SK-N-SH (cell line): ENCODE data around the gene CHSY1. TPM values are rescaled to one million over a fixed set of nuclear protein-coding genes. Genes with fewer than 3 reads are reported as not detected.

Experiments
- CTCF ChIA-PET: fragments of 300-600, 350-600 bp; formaldehyde crosslinking; extraction: SDS; loops from one replicate; lab custom pipeline; 2021; lab: Yijun Ruan, JAX
- POLR2A ChIA-PET: fragments of 350-600 bp; sonication (Branson Sonifier 250); formaldehyde crosslinking; extraction: SDS; loops from one replicate; lab custom pipeline; 2020; ENCODE audit warnings: antibody characterized with exemption, inconsistent platforms; lab: Yijun Ruan, JAX
- DNase-seq: peaks from one replicate; pipeline ENCODE4 v3.0.0; 2012
- H2AFZ ChIP-seq: fragments of 200-600 bp; sonication (generic); 2 replicates; pipeline ENCODE4 v1.8.1; 2016; ENCODE audit warnings: antibody characterized with exemption, mild to moderate bottlenecking, low read depth
- H3F3A ChIP-seq: fragments of 200-600 bp; sonication (generic); replicated peaks from 2 replicates; pipeline ENCODE3; 2016; ENCODE audit warnings: antibody characterized with exemption, mild to moderate bottlenecking; ENCODE audit not compliant: insufficient read depth
- H3K27ac ChIP-seq, 2 experiments: fragments of 200-500 bp in 1 of 2; fragments of 200-600 bp in 1 of 2; sonication (Bioruptor generic) in 1 of 2; sonication (generic), shearing (Covaris generic) in 1 of 2; 2 replicates each; pipeline versions ENCODE4 v1.5.1 to v1.6.1; 2014 to 2016; ENCODE audit warnings: low read depth in 2 of 2, inconsistent platforms in 1 of 2, low read length in 1 of 2, mild to moderate bottlenecking in 1 of 2, mixed read lengths in 1 of 2
- H3K27me3 ChIP-seq: fragments of 200-600 bp; sonication (generic), shearing (Covaris generic); 2 replicates; pipeline ENCODE4 v1.6.1; 2016; ENCODE audit warnings: mixed run types; ENCODE audit not compliant: insufficient read depth
- H3K36me3 ChIP-seq, 2 experiments: fragments of 200-500 bp in 1 of 2; fragments of 200-600 bp in 1 of 2; sonication (Bioruptor generic) in 1 of 2; sonication (generic) in 1 of 2; replicated peaks in 1 of 2; 2 replicates each; pipeline versions ENCODE3 to v1.5.1; 2014 to 2016; ENCODE audit warnings: low read length in 1 of 2, mild to moderate bottlenecking in 1 of 2; ENCODE audit not compliant: insufficient read depth in 2 of 2, control insufficient read depth in 1 of 2
- H3K4me1 ChIP-seq, 2 experiments: fragments of 200-500 bp in 1 of 2; fragments of 200-600 bp in 1 of 2; sonication (Bioruptor generic) in 1 of 2; sonication (generic), shearing (Covaris generic) in 1 of 2; 2 replicates each; pipeline versions ENCODE4 v1.5.1 to v1.6.1; 2014 to 2016; ENCODE audit warnings: low read depth in 1 of 2, low read length in 1 of 2, mixed run types in 1 of 2; ENCODE audit not compliant: insufficient read depth in 2 of 2, control insufficient read depth in 1 of 2
- H3K4me2 ChIP-seq: fragments of 200-600 bp; sonication (generic), shearing (Covaris generic); 2 replicates; pipeline ENCODE4 v1.6.1; 2017; ENCODE audit warnings: mixed run types
- H3K4me3 ChIP-seq, 2 experiments: fragments of 200-500 bp in 1 of 2; fragments of 200-600 bp in 1 of 2; sonication (Bioruptor generic) in 1 of 2; sonication (generic), shearing (Covaris generic) in 1 of 2; 2 replicates each; pipeline versions ENCODE4 v1.5.1 to v1.8.1; 2014 to 2016; ENCODE audit warnings: low read depth in 2 of 2, inconsistent platforms in 1 of 2, low read length in 1 of 2, mild to moderate bottlenecking in 1 of 2, mixed read lengths in 1 of 2, moderate library complexity in 1 of 2
- H3K79me2 ChIP-seq: fragments of 200-600 bp; sonication (generic); 2 replicates; pipeline ENCODE4 v1.8.1; 2017; ENCODE audit warnings: mild to moderate bottlenecking; ENCODE audit not compliant: insufficient read depth
- H3K9ac ChIP-seq: fragments of 200-600 bp; sonication (generic); 2 replicates; pipeline ENCODE4 v1.6.1; 2017; ENCODE audit warnings: mixed run types
- H3K9me2 ChIP-seq: fragments of 200-600 bp; sonication (generic); 2 replicates; pipeline ENCODE4 v1.6.1; 2017; ENCODE audit warnings: mixed run types
- H3K9me3 ChIP-seq: fragments of 200-600 bp; sonication (generic); 2 replicates; pipeline ENCODE4 v1.6.1; 2017; ENCODE audit warnings: mixed run types, mild to moderate bottlenecking, moderate library complexity
- H4K20me1 ChIP-seq: fragments of 200-600 bp; sonication (generic); 2 replicates; pipeline ENCODE4 v1.6.1; 2017; ENCODE audit warnings: mild to moderate bottlenecking, mixed run types; ENCODE audit not compliant: insufficient read depth
- CHD2 ChIP-seq: fragments of 150-350 bp; IDR thresholded peaks from 2 replicates; pipeline ENCODE4 v1.6.1; 2018; ENCODE audit warnings: low read length; ENCODE audit not compliant: partially characterized antibody
- ELF1 ChIP-seq: IDR thresholded peaks from 2 replicates; pipeline ENCODE4 v1.4.0; 2012
- FOSL2 ChIP-seq: IDR thresholded peaks from 2 replicates; pipeline ENCODE4 v1.4.0; 2012; ENCODE audit warnings: low read depth, mild to moderate bottlenecking, moderate library complexity, borderline replicate concordance
- FOXJ3 ChIP-seq: sonication (generic); formaldehyde crosslinking; IDR thresholded peaks from 2 replicates; pipeline ENCODE4 v1.5.1; 2020; ENCODE audit warnings: mild to moderate bottlenecking, missing genetic modification reagents
- FOXM1 ChIP-seq: IDR thresholded peaks from 2 replicates; pipeline ENCODE4 v1.4.0; 2012; ENCODE audit warnings: low read depth, mild to moderate bottlenecking
- JUND ChIP-seq: IDR thresholded peaks from 2 replicates; pipeline ENCODE4 v1.4.0; 2012
- MXI1 ChIP-seq: IDR thresholded peaks from 2 replicates; pipeline ENCODE4 v1.6.1; 2012; ENCODE audit warnings: mild to moderate bottlenecking, low read depth, low read length, improper control_type of control experiment
- NFIC ChIP-seq: IDR thresholded peaks from 2 replicates; pipeline ENCODE4 v1.4.0; 2012; ENCODE audit warnings: borderline replicate concordance
- NRF1 ChIP-seq: IDR thresholded peaks from 2 replicates; pipeline ENCODE4 v1.6.1; 2012; ENCODE audit warnings: low read depth, mild to moderate bottlenecking, low read length
- PBX3 ChIP-seq: IDR thresholded peaks from 2 replicates; pipeline ENCODE4; 2012
- REST ChIP-seq: IDR thresholded peaks from 2 replicates; pipeline ENCODE4 v1.6.1; 2012; ENCODE audit warnings: mild to moderate bottlenecking, low read depth, low read length, moderate library complexity
- RFX5 ChIP-seq: IDR thresholded peaks from 2 replicates; pipeline ENCODE4 v1.6.1; 2012; ENCODE audit warnings: mild to moderate bottlenecking, improper control_type of control experiment, low read length
- RXRA ChIP-seq: IDR thresholded peaks from 2 replicates; pipeline ENCODE4 v1.4.0; 2012; ENCODE audit warnings: low read depth, mild to moderate bottlenecking, borderline replicate concordance
- SIN3A ChIP-seq: IDR thresholded peaks from 2 replicates; pipeline ENCODE4 v1.6.1; 2012; ENCODE audit warnings: low read depth, mild to moderate bottlenecking, low read length, moderate library complexity, borderline replicate concordance
- TCF12 ChIP-seq: IDR thresholded peaks from 2 replicates; pipeline ENCODE4 v1.4.0; 2012
- TEAD4 ChIP-seq: IDR thresholded peaks from 2 replicates; pipeline ENCODE4 v1.4.0; 2012; ENCODE audit warnings: mild to moderate bottlenecking, borderline replicate concordance; ENCODE audit not compliant: insufficient read depth
- USF1 ChIP-seq: IDR thresholded peaks from 2 replicates; pipeline ENCODE4 v1.4.0; 2012; ENCODE audit warnings: low read depth, borderline replicate concordance
- YY1 ChIP-seq: IDR thresholded peaks from 2 replicates; pipeline ENCODE4 v1.4.0; 2012; ENCODE audit warnings: low read depth, mild to moderate bottlenecking
- WGBS: methylation state at CpG from one replicate; pipeline ENCODE4 v1.1.6; 2017; ENCODE audit warnings: low lambda C conversion rate; 5-methylcytosine and 5-hydroxymethylcytosine counted together
- polyA plus RNA-seq, 3 experiments: library from polyadenylated mRNA; depleted of rRNA; stranded (reverse); fragments of >200 nt; gene quantifications; 2 replicates each; pipeline ENCODE4 v1.2.3, GENCODE V29; 2012

CHSY1 gene
- polyA plus RNA-seq, 1 of the 3 experiments (the other 2 are of a cell fraction) = 15.7 TPM

- TF ChIP-seq PBX3 (no peak), RFX5 (no peak), YY1 (no peak)
- TF ChIP-seq, all 33 proteins: peak for 4
Observed at GRCh38 chr15:101179341-101180153, 72.3 kb downstream of the CHSY1 start (continued).

GRCh38 chr15:101178931-101179330 lies 72.9 kb downstream of the CHSY1 start:
- Histone ChIP-seq H3K79me2 (peaks cover 61% of the 10 kb centered on the region), H3K36me3 (peaks cover 22 to 33% of the 10 kb centered on the region in 2 experiments), H3K9ac (no peak overlapping the region), H3F3A (peaks cover 5% of the 10 kb centered on the region), H4K20me1 (peaks cover 18% of the 10 kb centered on the region), H3K27me3 (no peaks in the 10 kb centered on the region), H2AFZ (no peak overlapping the region), H3K9me3 (no peaks in the 10 kb centered on the region), H3K9me2 (no peaks in the 10 kb centered on the region), H3K27ac (no peak overlapping the region), H3K4me3 (no peak overlapping the region), H3K4me2 (no peak overlapping the region), H3K4me1 (peaks cover 6 to 26% of the 10 kb centered on the region in 2 experiments; a peak in 2 of 4 replicates)
- WGBS = 97% methylated on average over 4 of the region's 4 CpGs
- TF ChIP-seq CHD2 (no peak), USF1 (no peak), ELF1 (no peak), TEAD4 (no peak), FOXM1 (no peak), FOXJ3 (CRISPR knock-in tag) (no peak), RXRA (no peak), NFIC (no peak), SIN3A (no peak), TCF12 (no peak), MXI1 (no peak), JUND (no peak), REST (no peak), NRF1 (no peak), FOSL2 (no peak)
- POLR2A ChIA-PET = no interaction called here
- DNase-seq = no peak
- CTCF ChIA-PET = interaction anchor here (1.4 kb wide), 1 partner anchor 14 kb away, joined by 3 read pairs; no protein-coding TSS in a partner anchor
